Mesenchymal stem cell (in vitro differentiated cells and primary cell): Measurements from ENCODE around the gene PARVB.

Source experiments
- DNase-seq: peaks from one replicate; pipeline ENCODE4 v3.0.0-alpha.2; 2013
- H2AFZ ChIP-seq: one replicate; pipeline ENCODE4 v1.6.1; 2013; ENCODE audit warnings: low read depth, mild to moderate bottlenecking, control low read depth, inconsistent platforms, low read length, moderate library complexity
- H2AK5ac ChIP-seq: 2 replicates; pipeline ENCODE4 v1.6.1; 2013; ENCODE audit warnings: low read length, moderate library complexity, mild to moderate bottlenecking, inconsistent platforms; ENCODE audit not compliant: severe bottlenecking
- H2BK120ac ChIP-seq: one replicate; pipeline ENCODE4 v1.6.1; 2013; ENCODE audit warnings: low read depth, mild to moderate bottlenecking, inconsistent platforms, low read length, moderate library complexity
- H2BK12ac ChIP-seq, 2 experiments: one replicate each; pipeline ENCODE4 v1.6.1; 2013; ENCODE audit warnings: inconsistent platforms in 2 of 2, low read length in 2 of 2, mild to moderate bottlenecking in 2 of 2, moderate library complexity in 2 of 2, control low read depth in 1 of 2
- H2BK15ac ChIP-seq: one replicate; pipeline ENCODE4 v1.6.1; 2013; ENCODE audit warnings: mild to moderate bottlenecking, low read depth, inconsistent platforms; ENCODE audit not compliant: poor library complexity, severe bottlenecking
- H2BK5ac ChIP-seq: 2 replicates; pipeline ENCODE4 v1.6.1; 2013; ENCODE audit warnings: low read depth, mild to moderate bottlenecking, low read length, control low read depth, inconsistent platforms; ENCODE audit not compliant: poor library complexity, severe bottlenecking
- H3K14ac ChIP-seq, 2 experiments: one replicate each; pipeline ENCODE4 v1.6.1; 2013; ENCODE audit warnings: inconsistent platforms in 2 of 2, low read length in 2 of 2, control low read depth in 1 of 2, mild to moderate bottlenecking in 1 of 2, moderate library complexity in 1 of 2
- H3K18ac ChIP-seq, 2 experiments: one replicate each; pipeline ENCODE4 v1.6.1; 2013; ENCODE audit warnings: inconsistent platforms in 2 of 2, low read length in 2 of 2, control low read depth in 1 of 2, low read depth in 1 of 2, mild to moderate bottlenecking in 1 of 2
- H3K23ac ChIP-seq, 2 experiments: one replicate each; pipeline ENCODE4 v1.6.1; 2013; ENCODE audit warnings: inconsistent platforms in 2 of 2, low read length in 2 of 2, mild to moderate bottlenecking in 2 of 2, moderate library complexity in 2 of 2, control low read depth in 1 of 2
- H3K27ac ChIP-seq: 2 replicates; pipeline ENCODE4 v1.5.1; 2013; ENCODE audit warnings: mild to moderate bottlenecking, moderate library complexity, low read length, control low read depth, inconsistent platforms; ENCODE audit not compliant: poor library complexity, severe bottlenecking
- H3K27me3 ChIP-seq, 2 experiments: 2 replicates each; pipeline versions ENCODE4 v1.6.1 to v1.7.0; 2013; ENCODE audit warnings: low read length in 2 of 2, mild to moderate bottlenecking in 2 of 2, moderate library complexity in 2 of 2, control low read depth in 1 of 2, inconsistent platforms in 1 of 2; ENCODE audit not compliant: control insufficient read depth in 1 of 2, insufficient read depth in 1 of 2
- H3K36me3 ChIP-seq, 2 experiments: 2 replicates each; pipeline versions ENCODE4 v1.6.1 to v1.7.0; 2013; ENCODE audit warnings: low read length in 2 of 2, control low read depth in 1 of 2, inconsistent platforms in 1 of 2, low read depth in 1 of 2, mild to moderate bottlenecking in 1 of 2; ENCODE audit not compliant: insufficient read depth in 2 of 2, control insufficient read depth in 1 of 2
- H3K4ac ChIP-seq, 2 experiments: one replicate each; pipeline ENCODE4 v1.6.1; 2013; ENCODE audit warnings: inconsistent platforms in 2 of 2, low read length in 2 of 2, mild to moderate bottlenecking in 2 of 2, moderate library complexity in 2 of 2, control low read depth in 1 of 2, low read depth in 1 of 2
- H3K4me1 ChIP-seq: 2 replicates; pipeline ENCODE4 v1.6.1; 2013; ENCODE audit warnings: low read depth, low read length, control low read depth; ENCODE audit not compliant: control insufficient read depth, insufficient read depth
- H3K4me2 ChIP-seq: 2 replicates; pipeline ENCODE4 v1.6.1; 2013; ENCODE audit warnings: low read length, mild to moderate bottlenecking, inconsistent platforms; ENCODE audit not compliant: poor library complexity, severe bottlenecking
- H3K4me3 ChIP-seq, 2 experiments: 2 replicates each; pipeline versions ENCODE4 v1.5.1 to v1.7.0; 2013; ENCODE audit warnings: low read length in 2 of 2, mild to moderate bottlenecking in 2 of 2, control low read depth in 1 of 2, low read depth in 1 of 2; ENCODE audit not compliant: insufficient read depth in 1 of 2
- H3K79me1 ChIP-seq: replicated peaks from 2 replicates; pipeline ENCODE4 v1.6.1; 2013; ENCODE audit warnings: mild to moderate bottlenecking, control low read depth, low read length, inconsistent platforms; ENCODE audit not compliant: poor library complexity, severe bottlenecking
- H3K9ac ChIP-seq: 2 replicates; pipeline ENCODE4 v1.7.0; 2013; ENCODE audit warnings: mild to moderate bottlenecking, low read length, moderate library complexity
- H3K9me3 ChIP-seq: 2 replicates; pipeline ENCODE4 v1.7.0; 2013; ENCODE audit warnings: mild to moderate bottlenecking, low read length; ENCODE audit not compliant: control insufficient read depth
- H4K8ac ChIP-seq: one replicate; pipeline ENCODE4 v1.6.1; 2013; ENCODE audit warnings: inconsistent platforms, mild to moderate bottlenecking, low read length, moderate library complexity
- H4K91ac ChIP-seq: one replicate; pipeline ENCODE4 v1.6.1; 2013; ENCODE audit warnings: mild to moderate bottlenecking, low read length, inconsistent platforms
- WGBS: methylation state at CpG from one replicate; pipeline ENCODE4 v1.1.7; 2013; ENCODE audit warnings: mixed read lengths; 5-methylcytosine and 5-hydroxymethylcytosine counted together

PARVB gene

GRCh38 chr22:43980579-43980978, 43.5 kb upstream of the PARVB start:
- H2AFZ ChIP-seq: no peak overlapping the region
- H3K79me1 ChIP-seq: peaks cover 8% of the 10 kb centered on the region
- no peak overlapping the region for H2BK120ac ChIP-seq
- no peak overlapping the region for H2BK15ac ChIP-seq
- no peak overlapping the region for H3K4me2 ChIP-seq
- DNase-seq: no peak
- H3K9ac ChIP-seq: no peak overlapping the region
- H4K8ac ChIP-seq: no peak overlapping the region
- no peaks in the 10 kb centered on the region for H3K27me3 ChIP-seq
- peaks cover 63 to 93% of the 10 kb centered on the region in 2 experiments for H3K36me3 ChIP-seq
- no peak overlapping the region for H2BK12ac ChIP-seq
- H4K91ac ChIP-seq: no peak overlapping the region
- no peak overlapping the region for H3K18ac ChIP-seq
- H3K27ac ChIP-seq: no peak overlapping the region
- H3K14ac ChIP-seq: no peak overlapping the region
- WGBS: 96% methylated on average over 7 of the region's 7 CpGs
- H3K9me3 ChIP-seq: no peaks in the 10 kb centered on the region
- no peaks in the 10 kb centered on the region for H3K4me1 ChIP-seq
- H3K23ac ChIP-seq: no peak overlapping the region
- no peak overlapping the region for H2BK5ac ChIP-seq
- H3K4me3 ChIP-seq: no peak overlapping the region
- no peak overlapping the region for H3K4ac ChIP-seq
- H2AK5ac ChIP-seq: no peak overlapping the region

GRCh38 chr22:43980996-43981395, 43.1 kb upstream of the PARVB start:
- Histone ChIP-seq H4K91ac (no peak overlapping the region), H2AFZ (no peak overlapping the region), H2BK5ac (no peak overlapping the region), H3K9ac (no peak overlapping the region), H3K36me3 (peaks cover 62 to 91% of the 10 kb centered on the region in 2 experiments), H2AK5ac (no peak overlapping the region), H3K4ac (no peak overlapping the region), H3K14ac (no peak overlapping the region), H2BK120ac (no peak overlapping the region), H3K18ac (no peak overlapping the region), H3K9me3 (no peaks in the 10 kb centered on the region), H3K27ac (no peak overlapping the region), H3K23ac (no peak overlapping the region), H3K4me1 (no peaks in the 10 kb centered on the region), H2BK12ac (no peak overlapping the region), H3K27me3 (no peaks in the 10 kb centered on the region), H3K4me3 (no peak overlapping the region), H3K4me2 (no peak overlapping the region), H2BK15ac (no peak overlapping the region), H4K8ac (no peak overlapping the region), H3K79me1 (peaks cover 8% of the 10 kb centered on the region)
- WGBS: 98% methylated on average over 17 of the region's 17 CpGs
- DNase-seq: no peak

GRCh38 chr22:43983808-43984207, 40.3 kb upstream of the PARVB start:
- no peak overlapping the region for H3K4me3 ChIP-seq
- no peak overlapping the region for H3K4me2 ChIP-seq
- no peak overlapping the region for H3K9ac ChIP-seq
- H3K4ac ChIP-seq: no peak overlapping the region
- no peaks in the 10 kb centered on the region for H3K4me1 ChIP-seq
- H3K23ac ChIP-seq: no peak overlapping the region
- no peaks in the 10 kb centered on the region for H3K27me3 ChIP-seq
- H3K9me3 ChIP-seq: no peaks in the 10 kb centered on the region
- H3K36me3 ChIP-seq: peaks cover 39 to 88% of the 10 kb centered on the region in 2 experiments
- H4K91ac ChIP-seq: no peak overlapping the region
- H2AK5ac ChIP-seq: no peak overlapping the region
- H2AFZ ChIP-seq: no peak overlapping the region
- no peak overlapping the region for H2BK12ac ChIP-seq
- H2BK120ac ChIP-seq: no peak overlapping the region
- H3K18ac ChIP-seq: no peak overlapping the region
- H2BK15ac ChIP-seq: no peak overlapping the region
- no peak overlapping the region for H3K14ac ChIP-seq
- H3K27ac ChIP-seq: no peak overlapping the region
- no peak for DNase-seq
- peaks cover 3% of the 10 kb centered on the region for H3K79me1 ChIP-seq
- WGBS: 98% methylated on average over 16 of the region's 16 CpGs
- H2BK5ac ChIP-seq: no peak overlapping the region
- no peak overlapping the region for H4K8ac ChIP-seq

- Histone ChIP-seq H4K91ac (no peak overlapping the region), H3K9ac (no peak overlapping the region), H2BK12ac (no peak overlapping the region)
Observed at GRCh38 chr22:43985532-43985931, 38.6 kb upstream of the PARVB start.

More at GRCh38 chr22:43985532-43985931, 38.6 kb upstream of the PARVB start:
- Histone ChIP-seq H3K9me3 (no peaks in the 10 kb centered on the region), H3K79me1 (peaks cover 4% of the 10 kb centered on the region), H3K4me2 (no peak overlapping the region), H3K4me3 (no peak overlapping the region), H2AK5ac (no peak overlapping the region), H2AFZ (no peak overlapping the region), H3K14ac (no peak overlapping the region), H2BK5ac (no peak overlapping the region), H2BK120ac (no peak overlapping the region), H3K4ac (no peak overlapping the region), H3K4me1 (no peaks in the 10 kb centered on the region), H3K27me3 (no peaks in the 10 kb centered on the region), H3K23ac (no peak overlapping the region), H2BK15ac (no peak overlapping the region), H3K18ac (no peak overlapping the region), H3K27ac (no peak overlapping the region), H4K8ac (no peak overlapping the region), H3K36me3 (peaks cover 36 to 86% of the 10 kb centered on the region in 2 experiments)
- no peak for DNase-seq
- whole genome bisulfite sequencing: 73% methylated on average over 7 of the region's 12 CpGs
